SK-N-MC (cell line): ENCODE results near the gene SUSD2.

Source experiments
- EZH2 ChIP-seq: fragments of 200-600 bp; sonication (generic); IDR thresholded peaks from one replicate; pipeline ENCODE4 v1.6.1; 2017; ENCODE audit warnings: antibody characterized with exemption
- POLR2AphosphoS5 ChIP-seq: IDR thresholded peaks from 2 replicates; pipeline ENCODE4 v1.6.1; 2012; ENCODE audit warnings: mild to moderate bottlenecking, low read depth, low read length, borderline replicate concordance

GRCh38 chr22:24205438-24206195, 24.3 kb downstream of the SUSD2 start:
- no peak for TF ChIP-seq EZH2
- no peak for TF ChIP-seq POLR2AphosphoS5
